ENCODE results near the gene NCOA3.

- TF ChIP-seq CTCF (conservative IDR thresholded peaks at IDR 0.05; ENCODE audit: low read depth, low read length) (no peak), EZH2 (IDR thresholded peaks at IDR 0.05; ENCODE audit: low read length, unreplicated experiment) (no peak), EZH2phosphoT487 (IDR thresholded peaks at IDR 0.05; ENCODE audit: borderline replicate concordance, low read length) (no peak)
Measured at GRCh38 chr20:47688385-47689381, 187.0 kb downstream of the NCOA3 start.
